Epidermal melanocyte (primary cell): ENCODE data around the gene USP3.
"Not testable (repeated sequence)": the region's sequence is repeated elsewhere in the genome, so short reads cannot be mapped to it uniquely, and the experiment has no call there.

Experiments used
- DNase-seq: peaks from one replicate; pipeline ENCODE4 v3.0.0; 2011; ENCODE audit warnings: low spot score; ENCODE audit not compliant: insufficient read length

The USP3 gene

DNA sequence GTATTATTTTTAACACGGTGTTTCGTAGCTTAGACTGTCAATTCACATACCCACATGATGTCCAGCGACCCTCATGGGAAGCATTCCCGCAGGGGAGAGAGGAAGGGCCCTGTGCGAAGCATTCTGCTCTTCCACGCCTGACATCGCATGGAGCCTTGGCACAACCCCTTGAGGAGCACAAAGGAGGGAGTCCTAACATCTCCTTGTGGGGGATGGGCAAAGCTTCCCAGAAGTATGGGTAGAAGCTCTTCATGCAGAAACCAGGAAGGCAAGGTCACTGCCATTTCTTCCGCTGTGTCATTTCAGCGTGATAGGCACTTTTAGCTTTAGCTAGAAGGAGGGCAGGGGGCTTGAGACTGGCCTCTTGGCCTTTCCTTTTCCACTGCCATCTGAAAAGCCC lies 28.7 kb upstream of the USP3 start:
- DNase-seq, result no peak

GRCh38 chr15:63476229-63476632 lies 28.2 kb upstream of the USP3 start:
- DNase-seq, result no peak

DNA sequence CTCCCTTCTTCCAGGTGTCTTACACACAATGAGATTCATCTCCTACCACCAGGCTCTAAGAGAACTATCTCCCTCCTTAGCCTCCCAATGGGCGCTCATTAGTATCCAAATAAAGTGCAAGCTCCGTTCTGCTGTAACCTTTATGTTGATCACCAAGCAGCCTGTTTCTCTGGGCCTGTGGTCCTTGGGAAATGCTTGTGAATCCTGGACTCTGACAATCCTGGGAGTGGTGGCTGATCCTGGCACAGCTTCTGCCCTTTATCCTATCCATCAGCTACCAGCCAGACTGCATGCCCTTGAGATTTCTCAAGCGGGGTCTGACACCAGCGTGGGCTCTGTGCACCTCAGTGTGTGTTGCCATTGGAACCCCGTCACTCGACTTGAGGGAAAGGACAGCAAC lies 26.1 kb upstream of the USP3 start:
- DNase-seq, result no peak

DNA sequence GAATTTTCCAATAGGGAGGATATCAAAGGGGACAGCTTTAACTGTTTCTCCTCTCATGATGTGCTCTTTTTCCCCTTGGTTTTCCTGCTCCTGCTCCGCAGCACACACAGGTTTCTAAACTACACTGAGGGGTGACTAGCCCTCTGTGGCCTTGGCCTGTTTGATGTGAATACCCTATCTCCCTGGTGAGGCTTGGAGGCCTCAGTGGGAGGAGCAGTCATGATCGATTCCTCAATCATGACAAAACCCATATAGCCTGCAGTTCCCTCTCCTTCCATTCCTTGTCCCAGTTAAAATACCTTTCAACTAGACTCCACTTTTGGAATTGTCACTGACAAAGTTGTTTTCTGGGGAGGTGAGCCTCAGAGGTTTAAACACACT lies 24.0 kb upstream of the USP3 start:
- DNase-seq, result no peak

DNA sequence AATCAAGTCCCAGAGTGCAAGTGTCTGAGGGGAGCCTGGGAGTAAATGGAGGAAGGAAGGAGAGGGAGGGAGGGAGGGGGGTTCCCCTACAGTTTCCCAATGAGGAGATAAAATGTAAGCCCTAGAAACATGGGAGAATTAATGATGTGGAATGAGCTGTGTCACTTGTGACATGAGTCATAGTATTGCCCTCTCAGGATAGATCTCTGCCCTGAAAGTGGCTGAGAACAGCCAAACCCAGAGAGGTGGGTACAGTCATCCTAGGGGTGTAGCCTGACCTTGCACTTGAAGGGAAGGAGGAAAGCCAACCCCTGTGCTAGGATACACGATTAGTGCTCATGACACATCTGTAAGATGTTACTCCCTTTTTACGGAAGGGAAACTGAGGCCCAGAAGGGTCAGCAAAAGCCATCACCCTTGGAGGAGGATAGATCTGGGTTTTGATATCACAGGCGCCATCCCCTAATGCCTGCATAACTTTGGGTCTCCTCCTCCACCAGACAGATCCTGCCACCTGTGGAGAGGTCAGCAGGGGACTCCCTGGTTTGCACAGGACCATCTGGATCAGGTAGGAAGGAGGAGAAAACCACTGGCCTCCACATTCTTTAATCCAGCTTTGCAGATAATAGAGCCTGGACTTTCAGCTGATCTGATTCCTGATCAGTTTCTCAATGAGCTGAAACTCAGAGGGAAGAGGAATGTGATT lies 23.1 kb upstream of the USP3 start:
- DNase-seq, result no peak

DNA sequence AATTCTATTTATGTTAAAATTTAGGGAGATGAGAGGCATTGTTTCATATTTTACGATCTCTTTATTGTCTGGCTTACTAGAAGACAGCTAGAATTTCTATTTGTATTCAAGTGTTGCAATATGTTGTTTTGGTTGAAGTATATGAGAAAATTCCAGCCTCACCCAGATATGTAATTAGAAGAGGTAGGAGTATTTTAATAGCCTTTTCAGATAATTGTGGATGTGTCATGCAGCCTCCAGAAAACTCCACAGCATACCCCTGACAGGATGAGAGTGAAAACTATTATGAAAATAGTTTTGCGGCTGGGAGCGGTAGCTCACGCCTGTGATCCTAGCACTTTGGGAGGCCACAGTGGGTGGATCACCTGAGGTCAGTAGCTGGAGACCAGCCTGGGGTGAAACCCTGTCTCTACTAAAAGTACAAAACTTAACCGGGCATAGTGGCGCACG lies 21.5 kb upstream of the USP3 start:
- DNase-seq, result no peak

GRCh38 chr15:63483521-63484371 lies 20.6 kb upstream of the USP3 start:
- DNase-seq, result no peak

DNA sequence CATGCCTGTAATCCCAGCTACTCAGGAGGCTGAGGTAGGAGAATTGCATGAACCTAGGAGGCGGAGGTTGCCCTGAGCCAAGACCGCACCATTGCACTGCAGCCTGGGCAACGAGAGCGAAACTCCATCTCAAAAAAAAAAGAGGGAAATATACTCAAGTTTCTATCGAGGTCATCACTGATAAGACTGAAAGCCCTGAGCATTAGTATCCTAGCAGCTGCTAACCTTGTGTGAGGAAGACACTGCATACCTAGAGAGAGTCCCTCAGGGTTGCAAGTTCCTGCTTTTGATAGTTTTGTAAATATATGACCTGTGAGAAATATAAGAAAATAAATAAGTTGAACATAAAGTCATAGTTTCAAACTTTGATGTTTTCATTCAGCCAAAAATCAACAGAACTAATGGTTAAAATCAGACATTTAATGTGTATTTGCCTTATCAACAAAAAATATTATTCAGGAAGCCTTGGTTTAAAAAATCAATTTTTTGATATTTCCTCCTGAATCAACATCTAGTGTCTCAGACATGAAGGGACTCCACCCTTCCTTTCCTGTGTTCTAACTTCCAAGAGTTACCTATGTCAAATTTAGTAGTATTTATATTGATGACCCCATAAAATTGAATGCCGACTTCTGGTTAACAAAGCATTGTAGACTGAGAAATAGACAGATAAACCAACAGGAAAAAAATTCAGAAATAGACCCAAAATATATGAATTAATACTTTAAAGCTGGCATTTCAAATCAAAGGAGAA lies 19.8 kb upstream of the USP3 start:
- no peak for DNase-seq

DNA sequence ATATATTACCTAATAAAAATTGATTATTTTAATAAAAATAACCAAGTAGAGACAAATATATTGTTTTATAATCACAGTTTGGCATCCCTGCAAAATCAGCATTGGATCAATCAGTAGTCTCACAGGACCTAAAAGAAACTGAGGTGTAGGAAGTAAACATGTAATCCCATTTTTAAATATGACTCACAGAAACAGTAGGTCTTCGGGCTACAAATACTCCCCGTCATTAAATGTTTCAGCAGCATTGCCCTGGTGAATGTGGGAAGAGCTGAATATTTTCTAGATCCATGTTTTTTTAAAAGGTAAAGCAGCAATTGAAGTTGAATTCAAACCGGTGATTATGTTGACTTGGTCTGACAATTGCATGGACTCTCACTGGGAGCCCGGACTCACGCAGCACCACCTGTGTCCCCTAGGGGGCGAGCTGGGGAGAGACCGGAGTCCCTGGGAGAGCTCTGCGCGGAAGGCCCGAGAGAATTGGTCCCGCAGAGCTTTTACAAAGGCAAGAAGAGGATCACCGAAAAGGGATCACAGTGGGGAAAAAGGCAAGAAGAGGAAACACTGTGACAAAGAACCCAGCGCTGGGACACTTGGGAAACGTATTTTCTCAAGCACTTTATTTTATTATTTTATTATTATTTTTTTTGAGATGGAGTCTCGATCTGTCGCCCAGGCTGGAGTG lies 17.2 kb upstream of the USP3 start:
- DNase-seq, result peak; percentile 57

DNA sequence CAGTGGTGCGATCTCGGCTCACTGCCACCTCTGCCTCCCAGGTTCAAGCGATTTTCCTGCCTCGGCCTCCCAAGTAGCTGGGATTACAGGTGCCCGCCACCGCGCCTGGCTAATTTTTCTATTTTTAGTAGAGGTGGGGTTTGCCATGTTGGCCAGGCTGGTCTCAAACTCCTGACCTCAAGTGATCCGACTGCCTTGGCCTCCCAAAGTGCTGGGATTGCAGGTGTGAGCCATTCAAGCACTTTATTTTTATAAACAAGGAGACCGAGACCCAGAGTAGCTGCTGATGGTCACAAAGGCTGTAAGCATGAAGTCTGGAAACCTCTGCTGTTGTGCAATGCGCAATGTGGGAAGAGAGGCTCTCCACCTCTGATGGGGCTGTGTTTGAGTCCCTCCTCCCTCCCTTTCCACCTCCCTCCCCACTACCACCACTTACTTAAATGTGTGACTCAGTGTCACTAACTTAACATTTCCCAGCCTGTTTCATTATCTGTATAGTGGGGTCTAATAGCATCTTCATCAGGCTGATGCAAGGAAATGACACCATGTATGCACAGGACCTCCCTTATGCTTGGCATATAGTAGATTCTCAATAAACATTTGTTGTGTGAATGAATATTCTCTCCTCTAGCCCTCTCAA lies 16.5 kb upstream of the USP3 start:
- DNase-seq, result not testable (repeated sequence)

GRCh38 chr15:63488398-63488960 lies 15.9 kb upstream of the USP3 start:
- no peak for DNase-seq

DNA sequence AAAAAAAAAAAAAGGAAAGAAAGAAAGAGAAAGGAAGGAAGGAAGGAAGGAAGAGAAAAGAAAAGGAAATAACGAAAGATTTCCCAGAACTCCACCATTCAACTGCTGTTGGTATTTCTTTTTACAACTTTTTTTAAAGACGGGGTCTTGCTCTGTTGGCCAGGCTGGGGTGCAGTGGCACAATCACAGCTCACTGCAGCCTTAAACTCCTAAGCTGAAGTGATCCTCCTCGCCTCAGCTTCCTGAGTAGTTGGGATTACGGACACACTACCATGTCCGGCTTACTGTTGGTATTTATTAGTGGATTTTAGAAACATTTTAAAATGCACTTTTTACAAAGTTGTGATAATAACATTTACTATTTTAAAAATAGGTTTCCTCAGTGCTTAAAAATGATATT lies 15.0 kb upstream of the USP3 start:
- no peak for DNase-seq

DNA sequence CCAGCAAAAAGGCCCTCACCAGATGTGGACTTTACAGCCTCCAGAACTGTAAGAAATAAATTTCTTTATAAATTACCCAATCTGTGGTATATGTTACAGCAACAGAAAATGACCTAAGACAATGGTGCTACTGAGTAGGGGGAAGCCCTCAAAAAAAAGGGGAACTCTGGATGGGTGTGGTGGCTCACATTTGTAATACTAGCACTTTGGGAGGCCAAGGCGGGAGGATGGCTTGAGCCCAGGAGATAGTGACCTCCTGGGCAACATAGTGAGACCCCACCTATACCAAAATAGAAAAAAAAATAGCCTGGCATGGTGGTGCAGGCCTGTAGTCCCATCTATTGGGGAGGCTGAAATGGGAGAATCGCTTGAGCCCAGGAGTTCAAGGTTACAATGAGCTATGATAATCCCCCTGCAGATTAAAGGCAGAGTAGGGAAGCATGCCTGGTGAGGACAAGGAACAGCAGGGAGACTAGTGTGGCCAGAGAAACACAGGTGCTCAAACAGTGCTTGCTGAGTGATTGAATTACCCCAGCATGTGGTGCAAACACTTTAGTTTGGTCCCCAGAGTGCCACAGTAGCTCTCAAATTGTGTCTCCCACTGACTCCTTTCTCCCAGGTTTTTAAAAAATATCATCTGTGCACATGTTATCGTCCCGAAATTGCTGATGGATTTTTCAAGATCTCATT lies 13.9 kb upstream of the USP3 start:
- no peak for DNase-seq

DNA sequence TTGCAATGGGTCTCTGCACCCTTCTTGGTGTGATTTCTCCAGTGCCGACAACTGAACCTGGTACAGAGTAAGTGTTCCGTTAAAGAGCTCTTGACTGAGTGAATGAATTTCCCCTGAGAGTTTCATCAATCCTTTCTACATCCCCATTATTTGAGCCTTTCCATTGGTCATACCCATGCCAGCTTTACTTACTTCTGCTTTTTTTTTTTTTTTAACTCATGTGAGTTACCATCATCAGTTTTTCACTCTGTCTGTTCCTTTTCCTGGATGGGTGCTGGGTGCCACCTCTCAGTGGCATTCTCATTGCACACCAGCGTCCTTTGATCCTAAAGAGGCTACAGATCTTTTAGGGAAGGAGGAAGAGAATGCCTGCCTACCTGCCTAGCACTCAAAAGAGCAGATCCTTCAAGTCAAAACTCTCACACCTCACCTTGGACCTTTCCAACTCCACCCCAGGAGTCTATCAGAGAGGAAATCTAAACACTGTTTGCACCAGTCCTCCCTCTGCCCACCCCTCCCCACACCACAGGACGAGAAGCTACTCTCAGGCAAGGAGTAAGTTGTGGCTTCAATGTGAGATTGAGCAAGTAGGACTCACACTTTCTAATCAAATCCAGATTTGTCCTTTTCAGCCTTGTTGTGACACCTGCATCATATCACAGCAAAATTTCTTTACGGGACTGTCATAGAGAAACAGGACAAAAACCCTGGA lies 13.1 kb upstream of the USP3 start:
- no peak for DNase-seq

- no peak for DNase-seq
Measured at GRCh38 chr15:63491979-63492378, 12.4 kb upstream of the USP3 start.

DNA sequence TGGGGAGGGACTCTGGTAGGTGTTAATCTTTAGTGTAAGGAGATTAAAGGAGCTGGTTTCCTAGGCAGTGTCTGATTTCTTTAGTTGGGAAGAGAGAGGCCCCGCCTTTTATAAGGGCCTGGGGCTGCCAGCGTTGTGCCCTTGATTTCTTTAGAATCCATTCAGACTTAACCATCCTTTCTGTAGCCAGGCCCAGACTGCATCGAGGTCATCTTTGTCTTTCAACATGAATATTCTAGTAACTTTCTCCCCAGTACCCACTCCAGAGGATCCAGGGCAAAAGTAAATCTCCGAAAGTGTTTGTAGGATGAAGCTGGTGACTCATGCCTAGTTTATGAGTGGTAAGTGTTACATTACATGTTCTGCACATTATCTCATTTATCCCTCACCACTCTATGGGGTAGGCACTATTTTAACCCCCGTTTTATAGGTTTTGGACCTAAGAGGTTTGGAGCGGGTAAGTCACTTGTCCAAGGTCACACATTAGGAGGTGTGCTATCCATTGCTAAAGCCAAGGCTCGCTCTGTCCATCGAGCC lies 11.8 kb upstream of the USP3 start:
- DNase-seq, result no peak

DNA sequence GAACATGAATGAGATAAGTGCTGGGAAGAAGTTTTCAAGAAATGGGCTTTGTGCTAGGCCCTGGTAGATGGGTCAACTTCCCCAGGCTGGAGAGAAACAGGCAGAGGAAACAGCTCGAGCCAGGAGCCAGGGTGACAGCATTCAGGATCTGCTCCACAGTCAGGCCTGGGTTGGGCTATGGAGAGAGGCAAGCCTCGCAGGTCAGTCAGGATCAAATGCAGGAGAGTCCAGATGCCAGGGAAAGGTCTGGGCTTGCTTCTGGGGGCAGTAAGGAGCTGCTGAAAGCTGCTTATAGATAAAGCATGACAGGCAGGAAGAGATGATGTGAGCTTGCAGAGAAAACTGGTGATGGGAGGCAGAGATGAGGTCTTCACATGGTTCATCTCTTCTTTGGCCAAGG lies 11.0 kb upstream of the USP3 start:
- DNase-seq, result no peak

GRCh38 chr15:63494408-63494807 lies 10.0 kb upstream of the USP3 start:
- DNase-seq, result no peak

GRCh38 chr15:63495343-63495742 lies 9.1 kb upstream of the USP3 start:
- no peak for DNase-seq
